Psoas muscle (tissue), 8 donors: ENCODE data around the gene CDSN. TPM values are rescaled to one million over a fixed set of nuclear protein-coding genes. Genes with fewer than 3 reads are reported as not detected.

Experiments used
- ATAC-seq, 4 donors: fragments of 200-7000 bp; cut with Tn5 transposase; one replicate each; pipeline ENCODE4 v1.9.1; 2020; ENCODE audit warnings: moderate library complexity in 3 of 4, mild to moderate bottlenecking in 2 of 4
- DNase-seq, 2 donors: peaks; one replicate each; pipeline ENCODE4 v3.0.0-alpha.2; 2020
- H3K27ac ChIP-seq: fragments of 200-600 bp; one replicate; pipeline ENCODE4 v1.8.0; 2022
- H3K27me3 ChIP-seq, 3 donors: fragments of 200-600 bp in 1 of 3; one replicate each; pipeline versions ENCODE4 v1.6.1 to v1.8.0; 2013 to 2022; ENCODE audit warnings: low read length in 2 of 3, mild to moderate bottlenecking in 2 of 3, moderate library complexity in 1 of 3; ENCODE audit not compliant: insufficient read depth in 3 of 3
- H3K36me3 ChIP-seq, 2 donors: fragments of 200-600 bp in 1 of 2; one replicate each; pipeline versions ENCODE4 v1.6.1 to v1.8.0; 2013 to 2022; ENCODE audit warnings: low read depth in 1 of 2, mild to moderate bottlenecking in 1 of 2, moderate library complexity in 1 of 2; ENCODE audit not compliant: insufficient read depth in 1 of 2
- H3K4me1 ChIP-seq: fragments of 200-600 bp; one replicate; pipeline ENCODE4 v1.8.0; 2022
- H3K4me3 ChIP-seq: fragments of 200-600 bp; one replicate; pipeline ENCODE4 v1.8.0; 2022; ENCODE audit warnings: mild to moderate bottlenecking
- H3K9me3 ChIP-seq: fragments of 200-600 bp; one replicate; pipeline ENCODE4 v1.8.0; 2022
- WGBS, 3 donors: extraction: QIAGEN DNeasy Blood & Tissue Kit; methylation state at CpG; one replicate each; pipeline versions ENCODE4 v1.1.6 to v1.1.7; 2013; 5-methylcytosine and 5-hydroxymethylcytosine counted together
- intact Hi-C, 2 donors: fragments of 100-400 bp; cut with DNase I; formaldehyde crosslinking; loops; one replicate each; pipeline versions ENCODE4 v1.11.0 to v1.14.2; 2022
- polyA plus RNA-seq, 3 donors: library from polyadenylated mRNA; stranded (reverse); fragments of 200-250 nt; gene quantifications; one replicate each; pipeline ENCODE4 v1.2.3, GENCODE V29; 2013
- total RNA-seq, 4 donors: library from RNA; stranded (reverse); fragmentation: NEBNext Ultra II Directional in 2 of 4; extraction: Animal tissue kit (Norgen Biotek cat#: 25700) in 2 of 4; gene quantifications; one replicate each; pipeline versions ENCODE4 v1.2.1 to v1.2.4, GENCODE V29; 2021 to 2023
- TF ChIP-seq, protein P1 (sequence below): fragments of 200-600 bp; IDR thresholded peaks from one replicate; pipeline ENCODE4 v1.8.0; 2022; ENCODE audit warnings: antibody characterized with exemption
- donor health status: healthy with polysubstance abuse.
- donor health status: DM: no; HTN: no; CAD: no; lungs with moderate emphysema.
- donor health status: Bipolar disorder and iron deficiency.
- donor health status: healthy.
- donor health status: DM: yes; HTN: yes; CAD: no.
- donor health status: DM: no; HTN: no; CAD: no.
- donor health status: DM: no; HTN: no; CAD: no.
- donor health status: DM: yes; HTN: yes; CAD: no.

CDSN gene
- total and polyA plus RNA-seq, 7 donors: not detected

DNA sequence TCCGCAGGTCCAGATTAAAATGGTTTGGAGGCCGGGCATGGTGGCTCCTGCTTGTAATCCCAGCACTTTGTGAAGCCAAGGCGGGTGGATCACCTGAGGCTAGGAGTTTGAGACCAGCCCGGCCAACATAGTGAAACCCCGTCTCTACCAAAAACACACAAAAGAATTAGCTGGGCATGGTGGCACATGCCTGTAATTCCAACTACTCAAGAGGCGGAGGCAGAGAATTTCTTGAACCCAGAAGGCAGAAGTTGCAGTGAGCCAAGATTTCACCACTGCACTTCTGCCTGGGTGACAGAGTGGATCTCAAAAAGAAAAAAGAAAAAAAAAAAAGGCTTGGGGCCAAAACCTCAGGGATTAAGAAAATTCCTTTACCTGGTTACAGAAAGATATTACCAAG, 38.4 kb downstream of the CDSN start:
- no peak for ATAC-seq
- H3K27me3 ChIP-seq: no peaks in the 10 kb centered on the region
- intact Hi-C loops: loop anchor here in 1 of 2 donors (10.0 kb wide), 2 partner anchors 337 to 397 kb away; partner anchors contain the start of genes FLOT1, IER3 and PPP1R18
- TF ChIP-seq, protein P1, sequence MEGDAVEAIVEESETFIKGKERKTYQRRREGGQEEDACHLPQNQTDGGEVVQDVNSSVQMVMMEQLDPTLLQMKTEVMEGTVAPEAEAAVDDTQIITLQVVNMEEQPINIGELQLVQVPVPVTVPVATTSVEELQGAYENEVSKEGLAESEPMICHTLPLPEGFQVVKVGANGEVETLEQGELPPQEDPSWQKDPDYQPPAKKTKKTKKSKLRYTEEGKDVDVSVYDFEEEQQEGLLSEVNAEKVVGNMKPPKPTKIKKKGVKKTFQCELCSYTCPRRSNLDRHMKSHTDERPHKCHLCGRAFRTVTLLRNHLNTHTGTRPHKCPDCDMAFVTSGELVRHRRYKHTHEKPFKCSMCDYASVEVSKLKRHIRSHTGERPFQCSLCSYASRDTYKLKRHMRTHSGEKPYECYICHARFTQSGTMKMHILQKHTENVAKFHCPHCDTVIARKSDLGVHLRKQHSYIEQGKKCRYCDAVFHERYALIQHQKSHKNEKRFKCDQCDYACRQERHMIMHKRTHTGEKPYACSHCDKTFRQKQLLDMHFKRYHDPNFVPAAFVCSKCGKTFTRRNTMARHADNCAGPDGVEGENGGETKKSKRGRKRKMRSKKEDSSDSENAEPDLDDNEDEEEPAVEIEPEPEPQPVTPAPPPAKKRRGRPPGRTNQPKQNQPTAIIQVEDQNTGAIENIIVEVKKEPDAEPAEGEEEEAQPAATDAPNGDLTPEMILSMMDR: no peak
- peaks cover 12% of the 10 kb centered on the region for H3K4me1 ChIP-seq
- H3K9me3 ChIP-seq: no peaks in the 10 kb centered on the region
- H3K4me3 ChIP-seq: no peak overlapping the region
- no peak for DNase-seq
- WGBS, 3 donors: 80 to 91% (median 83%) methylated on average over 6 of the region's 6 CpGs
- H3K27ac ChIP-seq: no peak overlapping the region
- H3K36me3 ChIP-seq: no peaks in the 10 kb centered on the region

DNA sequence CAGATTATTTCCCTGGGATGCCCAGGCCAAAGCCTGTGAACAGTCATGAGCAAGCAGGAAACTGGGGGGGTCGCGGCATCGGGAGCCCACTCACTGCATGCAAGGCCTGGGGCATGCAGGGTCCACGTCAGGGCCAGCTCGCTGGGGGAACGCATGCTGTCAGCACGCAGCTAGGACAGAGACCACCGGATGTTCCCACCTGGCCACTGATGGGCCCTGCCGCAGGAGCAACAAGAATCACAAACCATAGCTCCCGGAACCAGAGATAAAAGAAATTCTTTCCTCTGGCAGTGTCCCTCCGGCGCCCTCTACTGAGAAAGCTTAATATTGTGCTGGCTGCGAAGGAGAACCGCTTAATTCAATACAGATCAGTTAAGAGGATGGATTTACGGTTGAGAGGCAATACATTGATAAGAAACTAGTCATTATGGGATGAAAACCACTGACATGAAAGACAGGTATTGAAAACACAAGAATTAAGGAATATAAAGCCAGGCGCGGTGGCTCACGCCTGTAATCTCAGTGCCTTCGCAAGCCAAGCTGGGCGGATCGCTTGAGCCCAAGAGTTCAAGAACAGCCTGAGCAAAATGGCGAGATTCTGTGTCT, 40.5 kb downstream of the CDSN start:
- H3K4me3 ChIP-seq: peak overlapping the region; percentile 21
- no peaks in the 10 kb centered on the region for H3K9me3 ChIP-seq
- no peak overlapping the region for H3K27ac ChIP-seq
- WGBS, 3 donors: 24 to 28% (median 24%) methylated on average over 22 of the region's 22 CpGs
- H3K4me1 ChIP-seq: peaks cover 10% of the 10 kb centered on the region
- TF ChIP-seq, protein P1: peak; percentile 78
- no peaks in the 10 kb centered on the region for H3K36me3 ChIP-seq
- H3K27me3 ChIP-seq: no peaks in the 10 kb centered on the region
- intact Hi-C loops: loop anchor here (2.0 to 10.0 kb wide), 4 partner anchors 165 to 395 kb away; partner anchors contain the start of genes FLOT1 (in 1 of the 2), IER3 (in 1 of the 2), PPP1R18 (in 1 of the 2) and VARS2 (in 1 of the 2)
- ATAC-seq (peak; percentile 61 to 84 (median 64)), DNase-seq (peak; percentile 46 to 70)

DNA sequence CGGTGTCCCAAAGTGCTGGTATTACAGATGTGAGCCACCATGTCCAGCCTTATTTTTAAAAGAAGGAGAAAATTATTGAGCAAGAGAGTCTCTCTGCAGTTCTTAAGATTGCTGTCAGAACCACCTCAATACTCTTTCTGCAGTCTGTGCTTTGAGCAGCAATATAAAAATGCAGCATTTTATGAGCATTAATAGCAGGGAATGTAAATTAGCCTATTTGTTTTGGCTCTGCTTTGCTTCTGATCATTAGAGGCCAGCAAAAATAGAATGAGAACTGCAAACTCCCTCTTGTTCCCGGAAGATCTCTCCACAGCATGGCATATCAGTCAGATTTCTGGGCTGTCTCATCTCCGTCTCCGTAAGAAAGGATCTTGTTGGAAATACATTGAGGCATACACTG, 43.6 kb downstream of the CDSN start:
- ATAC-seq: no peak
- 87 to 92% (median 91%) methylated on average over 4 of the region's 4 CpGs for WGBS, 3 donors

DNA sequence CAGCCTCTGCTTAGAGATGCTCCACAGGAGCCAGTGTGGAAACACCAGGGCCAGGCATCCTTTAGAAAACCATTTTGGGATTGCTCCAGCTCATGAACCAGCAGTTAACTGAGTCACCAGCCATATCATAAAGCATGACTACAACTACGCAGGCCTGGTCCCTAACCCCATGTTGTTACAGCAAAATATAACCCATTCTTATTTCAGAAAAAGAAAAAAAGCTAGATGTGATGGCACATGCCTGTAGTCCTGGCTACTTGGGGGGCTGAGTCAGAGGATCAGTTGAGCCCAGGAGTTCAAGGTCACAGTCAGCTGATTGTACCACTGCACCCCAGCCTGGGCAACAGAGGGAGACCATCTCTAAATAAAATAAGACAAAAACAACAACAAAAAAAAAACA, 44.7 kb downstream of the CDSN start:
- Histone ChIP-seq H3K27ac (no peak overlapping the region), H3K4me3 (no peak overlapping the region), H3K9me3 (no peaks in the 10 kb centered on the region), H3K27me3 (no peaks in the 10 kb centered on the region), H3K4me1 (no peaks in the 10 kb centered on the region), H3K36me3 (no peaks in the 10 kb centered on the region)
- no peak for ATAC-seq
- TF ChIP-seq, protein P1: no peak
- WGBS, 3 donors: 89 to 100% (median 98%) methylated on average over 1 of the region's 1 CpG
- intact Hi-C loops: loop anchor here in 1 of 2 donors (5.0 kb wide), 1 partner anchor 248 kb away; no protein-coding TSS in a partner anchor
- no peak for DNase-seq

More for the DNA sequence above, 43.6 kb downstream of the CDSN start:
- Histone ChIP-seq H3K4me3 (no peak overlapping the region), H3K27ac (no peak overlapping the region), H3K9me3 (no peaks in the 10 kb centered on the region), H3K4me1 (no peaks in the 10 kb centered on the region), H3K36me3 (no peaks in the 10 kb centered on the region), H3K27me3 (no peaks in the 10 kb centered on the region)
- TF ChIP-seq, protein P1: no peak
- DNase-seq: no peak
- intact Hi-C loops: loop anchor here in 1 of 2 donors (5.0 kb wide), 1 partner anchor 249 kb away; no protein-coding TSS in a partner anchor
